ENCODE measurements around the gene GLT8D2.

Gene GLT8D2

DNA sequence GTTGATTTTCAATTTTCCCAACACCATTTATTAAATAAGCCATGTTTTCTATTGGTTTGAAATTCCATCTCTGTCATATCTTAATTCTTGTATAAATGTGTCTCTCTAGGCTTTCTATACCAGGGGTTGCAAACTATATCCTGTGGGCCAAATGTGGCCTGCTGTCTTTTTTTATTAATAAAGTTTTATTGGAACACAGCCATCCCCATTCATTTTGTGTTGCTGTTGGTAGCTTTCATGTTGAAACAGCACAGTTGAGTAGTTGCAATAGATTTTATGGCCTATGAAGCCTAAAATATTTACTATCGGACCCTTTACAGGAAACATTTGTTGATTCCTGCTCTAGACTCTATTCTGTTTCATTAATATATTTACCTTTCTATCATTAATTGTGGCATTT lies 23.7 kb upstream of the GLT8D2 start:
- no peak for TF ChIP-seq PPARA (CRISPR knock-in tag; IDR thresholded peaks at IDR 0.05; ENCODE audit: borderline replicate concordance)
- no peak for TF ChIP-seq ZNF565 (CRISPR knock-in tag; conservative IDR thresholded peaks at IDR 0.05; ENCODE audit: low read depth)
- TF ChIP-seq, protein P1, sequence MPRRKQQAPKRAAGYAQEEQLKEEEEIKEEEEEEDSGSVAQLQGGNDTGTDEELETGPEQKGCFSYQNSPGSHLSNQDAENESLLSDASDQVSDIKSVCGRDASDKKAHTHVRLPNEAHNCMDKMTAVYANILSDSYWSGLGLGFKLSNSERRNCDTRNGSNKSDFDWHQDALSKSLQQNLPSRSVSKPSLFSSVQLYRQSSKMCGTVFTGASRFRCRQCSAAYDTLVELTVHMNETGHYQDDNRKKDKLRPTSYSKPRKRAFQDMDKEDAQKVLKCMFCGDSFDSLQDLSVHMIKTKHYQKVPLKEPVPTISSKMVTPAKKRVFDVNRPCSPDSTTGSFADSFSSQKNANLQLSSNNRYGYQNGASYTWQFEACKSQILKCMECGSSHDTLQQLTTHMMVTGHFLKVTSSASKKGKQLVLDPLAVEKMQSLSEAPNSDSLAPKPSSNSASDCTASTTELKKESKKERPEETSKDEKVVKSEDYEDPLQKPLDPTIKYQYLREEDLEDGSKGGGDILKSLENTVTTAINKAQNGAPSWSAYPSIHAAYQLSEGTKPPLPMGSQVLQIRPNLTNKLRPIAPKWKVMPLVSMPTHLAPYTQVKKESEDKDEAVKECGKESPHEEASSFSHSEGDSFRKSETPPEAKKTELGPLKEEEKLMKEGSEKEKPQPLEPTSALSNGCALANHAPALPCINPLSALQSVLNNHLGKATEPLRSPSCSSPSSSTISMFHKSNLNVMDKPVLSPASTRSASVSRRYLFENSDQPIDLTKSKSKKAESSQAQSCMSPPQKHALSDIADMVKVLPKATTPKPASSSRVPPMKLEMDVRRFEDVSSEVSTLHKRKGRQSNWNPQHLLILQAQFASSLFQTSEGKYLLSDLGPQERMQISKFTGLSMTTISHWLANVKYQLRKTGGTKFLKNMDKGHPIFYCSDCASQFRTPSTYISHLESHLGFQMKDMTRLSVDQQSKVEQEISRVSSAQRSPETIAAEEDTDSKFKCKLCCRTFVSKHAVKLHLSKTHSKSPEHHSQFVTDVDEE (CRISPR knock-in tag; IDR thresholded peaks at IDR 0.05): no peak
- no peak for TF ChIP-seq OSR1 (CRISPR knock-in tag; IDR thresholded peaks at IDR 0.05)
- no peak for TF ChIP-seq BACH2 (CRISPR knock-in tag; IDR thresholded peaks at IDR 0.05; ENCODE audit: borderline replicate concordance)
- TF ChIP-seq ISL1 (CRISPR knock-in tag; IDR thresholded peaks at IDR 0.05): no peak
- TF ChIP-seq SNAI2 (CRISPR knock-in tag; IDR thresholded peaks at IDR 0.05): no peak
- no peak for TF ChIP-seq TCF4 (CRISPR knock-in tag; IDR thresholded peaks at IDR 0.05; ENCODE audit: borderline replicate concordance)
- ATAC-seq: no peak

GRCh38 chr12:104072099-104072498 lies 22.1 kb upstream of the GLT8D2 start:
- TF ChIP-seq ZNF8 (CRISPR knock-in tag; IDR thresholded peaks at IDR 0.05): no peak
- ATAC-seq: no peak

DNA sequence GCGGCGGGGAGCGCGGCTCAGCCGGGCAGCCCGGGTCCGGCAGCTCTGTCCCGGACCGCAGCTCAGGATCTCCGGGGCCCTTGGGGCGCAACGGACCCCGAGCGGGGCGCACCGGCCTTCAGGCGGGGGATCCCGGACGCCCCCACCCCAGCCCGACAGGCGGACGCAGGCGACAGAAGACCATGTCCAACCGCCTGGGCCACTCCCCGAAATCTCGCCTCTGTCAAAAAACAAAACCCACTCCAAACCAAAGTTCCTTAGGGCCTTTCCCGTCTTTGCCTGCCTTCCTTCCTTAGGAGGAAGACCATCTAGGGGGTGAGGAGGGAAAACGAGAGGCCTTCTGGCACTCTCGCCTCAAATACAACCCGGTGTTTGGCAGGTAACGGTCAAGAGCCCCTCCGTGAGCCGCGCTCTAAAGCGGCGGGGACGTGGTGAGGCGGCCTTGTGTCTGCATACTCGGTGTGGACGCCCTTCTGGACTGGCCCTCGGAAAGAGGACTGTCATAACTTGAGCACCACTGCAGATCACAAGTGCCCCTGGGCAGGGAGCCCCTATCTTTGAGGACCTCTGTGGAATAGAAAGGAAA lies 14.9 kb upstream of the GLT8D2 start:
- TF ChIP-seq ZC3H10 (CRISPR knock-in tag; IDR thresholded peaks at IDR 0.05) (no peak), BACH2 (CRISPR knock-in tag; IDR thresholded peaks at IDR 0.05; ENCODE audit: borderline replicate concordance) (no peak), RARB (CRISPR knock-in tag; IDR thresholded peaks at IDR 0.05) (no peak), PPARA (CRISPR knock-in tag; IDR thresholded peaks at IDR 0.05; ENCODE audit: borderline replicate concordance) (no peak), ZFP3 (CRISPR knock-in tag; IDR thresholded peaks at IDR 0.05) (no peak), ARNTL (CRISPR knock-in tag; IDR thresholded peaks at IDR 0.05; ENCODE audit: borderline replicate concordance, low read depth) (no peak), TCF4 (CRISPR knock-in tag; IDR thresholded peaks at IDR 0.05; ENCODE audit: borderline replicate concordance) (no peak), POU6F1 (CRISPR knock-in tag; IDR thresholded peaks at IDR 0.05; ENCODE audit: borderline replicate concordance, low read depth) (no peak), ZNF70 (CRISPR knock-in tag; IDR thresholded peaks at IDR 0.05) (no peak), SNAI2 (CRISPR knock-in tag; IDR thresholded peaks at IDR 0.05) (no peak), CSRNP3 (CRISPR knock-in tag; IDR thresholded peaks at IDR 0.05) (no peak), GLIS3 (CRISPR knock-in tag; IDR thresholded peaks at IDR 0.05) (no peak), CSDC2 (CRISPR knock-in tag; IDR thresholded peaks at IDR 0.05) (no peak), ZNF8 (CRISPR knock-in tag; IDR thresholded peaks at IDR 0.05) (no peak), ZNF565 (CRISPR knock-in tag; conservative IDR thresholded peaks at IDR 0.05; ENCODE audit: low read depth) (no peak)
- TF ChIP-seq, protein P1 (CRISPR knock-in tag; IDR thresholded peaks at IDR 0.05): no peak
- TF ChIP-seq, protein P2, sequence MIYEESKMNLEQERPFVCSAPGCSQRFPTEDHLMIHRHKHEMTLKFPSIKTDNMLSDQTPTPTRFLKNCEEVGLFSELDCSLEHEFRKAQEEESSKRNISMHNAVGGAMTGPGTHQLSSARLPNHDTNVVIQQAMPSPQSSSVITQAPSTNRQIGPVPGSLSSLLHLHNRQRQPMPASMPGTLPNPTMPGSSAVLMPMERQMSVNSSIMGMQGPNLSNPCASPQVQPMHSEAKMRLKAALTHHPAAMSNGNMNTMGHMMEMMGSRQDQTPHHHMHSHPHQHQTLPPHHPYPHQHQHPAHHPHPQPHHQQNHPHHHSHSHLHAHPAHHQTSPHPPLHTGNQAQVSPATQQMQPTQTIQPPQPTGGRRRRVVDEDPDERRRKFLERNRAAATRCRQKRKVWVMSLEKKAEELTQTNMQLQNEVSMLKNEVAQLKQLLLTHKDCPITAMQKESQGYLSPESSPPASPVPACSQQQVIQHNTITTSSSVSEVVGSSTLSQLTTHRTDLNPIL (CRISPR knock-in tag; IDR thresholded peaks at IDR 0.05; ENCODE audit: low read depth): no peak
- ATAC-seq: peak; percentile 15; the same call in 2 of the 3 replicates

All from SK-N-SH treated with all-trans-retinoic acid at 6 μM for 48 hours (cell line).